HL-60 (cell line): ENCODE results near the gene TMEM120B.

Experiments used
- DNase-seq, 2 experiments: peaks; one replicate each; pipeline ENCODE4 v3.0.0-alpha.2; 2010 to 2020; ENCODE audit warnings: low read depth in 1 of 2, low spot score in 1 of 2
- H3K27ac ChIP-seq: fragments of 250-450 bp; sonication (Bioruptor Pico); replicated peaks from 2 replicates; pipeline ENCODE4 v1.5.1; 2020; ENCODE audit warnings: mild to moderate bottlenecking, moderate library complexity
- H3K27me3 ChIP-seq: fragments of 250-450 bp; sonication (Bioruptor Pico); 2 replicates; pipeline ENCODE4 v1.5.1; 2021; ENCODE audit warnings: mild to moderate bottlenecking, moderate library complexity; ENCODE audit not compliant: insufficient read depth, poor library complexity, severe bottlenecking
- H3K4me3 ChIP-seq: replicated peaks from 2 replicates; pipeline ENCODE4 v1.5.1; 2011; ENCODE audit warnings: mild to moderate bottlenecking, control low read depth, low read length; ENCODE audit not compliant: insufficient read depth
- CTCF ChIP-seq: IDR thresholded peaks from one replicate; pipeline ENCODE4 v1.5.1; 2011; ENCODE audit warnings: low read length, control low read depth, inconsistent platforms; ENCODE audit not compliant: insufficient read depth
- GABPA ChIP-seq: IDR thresholded peaks from 2 replicates; pipeline ENCODE4 v1.6.1; 2012; ENCODE audit warnings: low read depth
- POLR2AphosphoS5 ChIP-seq: IDR thresholded peaks from 2 replicates; pipeline ENCODE4 v1.6.1; 2012; ENCODE audit warnings: low read depth
- REST ChIP-seq: IDR thresholded peaks from 2 replicates; pipeline ENCODE4 v1.6.1; 2012; ENCODE audit warnings: low read depth; ENCODE audit not compliant: insufficient replicate concordance
- SPI1 ChIP-seq: IDR thresholded peaks from 2 replicates; pipeline ENCODE4 v1.6.1; 2012; ENCODE audit warnings: low read depth, mild to moderate bottlenecking, borderline replicate concordance

TMEM120B gene

DNA sequence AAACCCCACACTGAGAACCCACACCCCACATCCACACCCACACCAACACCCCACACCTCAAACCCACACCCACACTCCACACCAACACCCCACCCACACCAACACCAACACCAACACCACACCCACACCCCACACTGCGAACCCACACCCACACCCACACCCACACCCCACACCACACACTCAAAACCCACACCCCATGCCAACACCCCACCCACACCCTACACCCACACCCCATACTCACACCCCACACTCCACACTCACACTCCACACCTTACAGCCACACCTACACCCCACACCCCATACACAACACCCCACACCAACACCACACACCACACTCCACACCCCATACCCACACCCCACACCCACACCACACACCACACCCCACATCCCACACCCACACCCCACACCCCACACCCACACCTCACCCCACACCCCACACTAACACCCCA lies 38.0 kb downstream of the TMEM120B start:
- DNase-seq, result no peak
- no peak overlapping the region for H3K27ac ChIP-seq
- H3K4me3 ChIP-seq, result no peak overlapping the region

DNA sequence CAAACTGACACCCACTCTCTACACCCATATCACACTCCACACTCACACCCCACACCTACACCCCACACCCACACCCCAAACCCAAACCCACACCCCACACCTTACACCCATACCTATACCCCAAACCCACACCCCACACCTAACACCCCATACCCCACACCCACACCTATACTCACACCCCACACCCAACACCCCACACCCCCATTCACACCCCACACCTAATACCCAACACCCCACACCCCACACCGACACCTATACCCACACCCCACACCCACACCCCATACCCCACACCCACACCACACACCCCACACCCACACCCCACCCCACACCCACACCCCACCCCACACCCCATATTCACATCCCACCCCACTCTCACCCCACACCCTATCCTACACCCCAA lies 38.5 kb downstream of the TMEM120B start:
- H3K27ac ChIP-seq, result no peak overlapping the region
- TF ChIP-seq CTCF, result no peak
- TF ChIP-seq POLR2AphosphoS5, result no peak
- H3K27me3 ChIP-seq, result no peaks in the 10 kb centered on the region
- no peak for DNase-seq
- no peak overlapping the region for H3K4me3 ChIP-seq

More for the DNA sequence above, 38.0 kb downstream of the TMEM120B start:
- TF ChIP-seq GABPA (no peak), SPI1 (no peak), CTCF (no peak)
- no peaks in the 10 kb centered on the region for H3K27me3 ChIP-seq

DNA sequence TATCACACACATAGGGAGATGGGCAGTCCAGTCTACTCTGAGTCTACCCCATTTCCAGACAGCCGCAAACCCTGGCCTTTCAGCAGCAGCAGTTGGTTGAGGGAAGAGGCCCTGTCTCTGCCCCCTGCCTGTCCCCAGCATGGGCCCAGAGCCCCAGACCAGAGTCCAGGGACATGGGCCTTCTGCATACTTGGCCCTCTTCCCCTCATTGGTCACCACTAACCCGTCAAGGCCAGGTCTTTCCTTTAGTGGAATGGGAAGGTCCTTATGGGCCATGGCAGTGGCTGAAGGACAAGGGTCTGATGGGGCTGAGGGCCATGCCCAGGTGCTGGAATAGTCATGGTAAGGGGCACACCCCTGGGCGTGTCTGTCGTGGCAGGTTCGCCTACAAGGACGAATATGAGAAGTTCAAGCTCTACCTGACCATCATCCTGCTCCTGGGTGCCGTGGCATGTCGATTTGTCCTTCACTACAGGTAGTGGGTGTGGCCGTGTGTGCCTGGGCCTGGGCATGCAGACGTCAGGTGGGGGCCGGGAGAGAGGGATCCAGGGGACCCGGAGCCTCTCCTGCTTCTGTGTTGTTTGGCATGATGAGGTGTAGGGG lies 39.3 kb downstream of the TMEM120B start:
- no peak for TF ChIP-seq SPI1
- no peak for TF ChIP-seq REST
- no peak for TF ChIP-seq POLR2AphosphoS5
- no peak for TF ChIP-seq GABPA
- TF ChIP-seq CTCF, result no peak

GRCh38 chr12:121753844-121754264 lies 41.3 kb downstream of the TMEM120B start:
- Histone ChIP-seq H3K4me3 (no peak overlapping the region), H3K27me3 (no peaks in the 10 kb centered on the region), H3K27ac (no peak overlapping the region)
- no peak for DNase-seq
- TF ChIP-seq SPI1, result no peak
- no peak for TF ChIP-seq POLR2AphosphoS5
- no peak for TF ChIP-seq CTCF
- no peak for TF ChIP-seq GABPA
- no peak for TF ChIP-seq REST

More for the DNA sequence above, 39.3 kb downstream of the TMEM120B start:
- H3K4me3 ChIP-seq, result no peak overlapping the region
- no peak for DNase-seq
- H3K27me3 ChIP-seq, result no peaks in the 10 kb centered on the region
- no peak overlapping the region for H3K27ac ChIP-seq
